NCI-H526 treated with DMSO at 0.1 percent for 48 hours (cell line): ENCODE results near the gene ATXN10.

Experiments
- DNase-seq: peaks from one replicate; lab custom pipeline; 2025; lab: John Stamatoyannopoulos, UW

Gene ATXN10

DNA sequence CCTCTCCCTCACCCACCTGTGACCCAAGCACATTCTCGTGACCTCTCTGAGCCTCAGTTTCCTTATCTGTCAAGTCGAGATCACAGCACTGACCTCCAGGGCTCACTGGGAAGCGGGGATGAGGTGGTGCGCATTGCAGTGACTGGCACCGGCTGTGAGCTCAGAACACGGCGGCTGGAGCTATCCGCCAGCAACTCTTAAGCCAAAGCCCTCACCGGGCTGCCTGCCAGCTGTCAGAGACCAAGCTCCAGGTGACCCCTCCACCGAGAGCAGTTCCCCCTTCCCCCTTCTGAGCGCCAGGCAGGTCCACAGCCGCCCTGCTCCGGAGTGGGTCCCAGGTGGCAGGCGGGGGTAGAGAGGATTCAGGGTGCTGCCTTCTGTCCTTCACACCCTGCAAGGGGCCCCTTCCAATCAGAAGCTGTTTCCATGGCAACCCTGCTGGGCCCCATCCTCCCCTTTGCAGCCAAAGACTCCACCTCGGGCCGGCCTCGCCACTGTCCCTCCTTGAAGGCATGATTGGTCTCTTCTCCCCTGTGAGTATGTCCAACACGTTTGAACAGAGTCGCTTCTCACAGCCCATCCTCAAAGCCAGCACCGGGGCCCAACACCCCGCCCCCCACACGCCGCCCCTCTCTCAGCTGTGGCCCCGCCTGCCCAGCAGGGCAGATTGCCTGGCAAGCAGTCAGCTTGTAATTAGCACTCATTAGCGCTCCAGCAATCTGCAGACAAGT, 206.6 kb downstream of the ATXN10 start:
- no peak for DNase-seq

DNA sequence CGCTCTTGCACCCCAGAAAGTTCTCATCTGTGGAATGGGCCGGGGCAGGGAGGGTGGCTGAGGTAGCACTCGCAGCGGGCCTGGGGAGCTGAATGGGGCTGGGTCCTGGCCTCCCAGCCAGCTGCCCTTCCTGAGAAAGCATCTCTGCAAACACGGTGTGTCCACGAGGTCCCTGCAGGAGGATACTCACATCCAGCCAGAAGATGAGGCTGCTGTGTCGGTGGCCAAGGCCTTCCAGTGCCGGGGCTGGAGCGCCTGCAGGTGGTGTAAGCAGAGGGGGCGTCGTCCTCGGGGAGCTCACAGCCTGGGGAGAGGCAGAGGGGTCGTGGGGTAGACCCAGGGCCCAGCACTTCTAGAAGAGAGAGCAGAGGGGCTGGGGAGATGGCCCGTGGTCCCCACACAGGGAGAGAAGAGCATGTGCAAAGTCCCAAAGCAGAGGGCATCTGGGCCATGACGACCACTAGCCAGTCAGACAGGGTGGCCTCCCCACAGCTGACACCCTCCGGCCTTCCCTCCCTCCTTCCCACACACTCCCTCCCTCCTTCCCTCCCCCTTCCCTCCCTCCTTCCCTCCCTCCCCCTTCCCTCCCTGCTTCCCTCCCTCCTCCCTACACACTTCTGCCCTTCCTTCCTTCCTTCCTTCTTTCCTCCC, 207.4 kb downstream of the ATXN10 start:
- no peak for DNase-seq

DNA sequence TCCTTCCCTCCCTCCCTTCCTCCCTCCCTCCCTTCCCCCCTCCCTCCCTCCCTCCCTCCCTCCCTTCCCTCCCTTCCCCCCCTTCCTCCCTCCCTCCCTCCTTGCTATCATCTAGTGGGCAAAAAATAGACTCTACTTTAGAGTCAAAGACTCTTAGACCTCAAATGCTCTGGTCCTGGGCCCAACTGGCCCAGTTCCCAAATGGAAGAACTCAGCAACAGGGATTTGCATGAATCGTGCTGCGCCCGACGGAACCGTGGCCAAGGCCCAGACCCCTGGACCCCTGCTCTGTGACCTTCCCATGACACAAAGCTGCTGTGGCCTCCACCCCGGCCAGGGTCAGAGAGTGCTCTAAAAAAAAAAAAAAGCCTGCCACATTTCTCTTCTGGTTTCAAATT, 207.9 kb downstream of the ATXN10 start:
- DNase-seq: no peak

- DNase-seq: no peak
These were observed 208.6 kb downstream of the ATXN10 start for GRCh38 chr22:45880091-45880715.

DNA sequence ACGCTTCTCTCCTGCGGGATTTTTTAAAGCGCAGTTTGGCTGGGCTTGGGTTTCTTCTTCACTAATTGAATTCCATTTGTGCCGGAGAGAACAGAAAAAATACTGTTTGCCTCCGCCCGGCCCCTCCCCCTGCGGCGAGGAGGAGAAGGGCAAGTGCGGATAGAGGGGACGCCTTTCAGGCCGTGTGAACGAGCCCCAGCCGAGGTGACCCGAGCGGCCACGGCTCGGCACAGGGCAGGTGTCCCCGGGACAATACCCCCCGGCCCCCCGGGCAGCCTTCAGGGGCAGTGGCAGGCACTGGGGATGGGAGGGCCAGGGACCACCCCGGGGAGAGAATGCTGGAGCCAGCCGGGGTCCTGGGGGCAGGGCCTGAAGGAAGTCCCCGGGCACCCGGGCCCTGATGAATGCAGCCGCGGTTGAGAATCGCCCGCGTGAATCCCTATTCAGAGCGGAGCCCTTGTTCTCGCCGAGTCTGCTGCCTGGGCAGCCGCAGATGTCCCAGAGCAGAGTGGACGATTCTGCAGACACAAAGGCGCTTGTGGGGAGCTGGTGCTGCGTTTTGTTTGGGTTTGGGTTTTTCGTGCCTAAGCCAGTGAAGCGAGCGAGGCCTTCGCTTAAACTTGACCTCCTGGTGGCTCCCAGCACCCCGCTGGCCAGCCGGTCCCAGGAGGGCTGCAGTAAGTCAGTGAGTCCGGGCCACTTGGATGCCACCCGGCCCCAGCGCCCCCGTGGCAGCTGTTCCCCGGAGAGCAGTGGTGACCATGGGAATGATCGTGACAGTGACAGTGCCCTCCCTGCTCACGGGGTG, 209.3 kb downstream of the ATXN10 start:
- no peak for DNase-seq

DNA sequence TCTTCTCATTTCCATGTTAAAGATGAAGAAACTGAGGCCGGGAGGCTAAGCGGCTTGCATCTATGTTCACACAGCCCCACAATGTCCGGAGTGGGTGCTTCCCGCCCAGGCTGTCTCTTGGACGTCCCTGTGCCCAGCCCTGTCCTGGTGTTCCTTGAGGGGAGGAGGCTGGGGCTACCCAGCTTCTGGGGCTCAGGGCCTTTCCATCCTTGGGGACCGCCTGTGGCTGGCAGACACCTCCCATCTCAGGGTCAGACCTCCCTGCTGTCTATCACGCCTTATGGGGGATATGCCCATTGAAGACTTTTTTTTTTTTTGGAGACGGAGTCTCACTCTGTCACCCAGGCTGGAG, 209.9 kb downstream of the ATXN10 start:
- no peak for DNase-seq

- DNase-seq: no peak
These were observed 211.5 kb downstream of the ATXN10 start for GRCh38 chr22:45882881-45883810.

- DNase-seq: no peak
These were observed 212.2 kb downstream of the ATXN10 start for GRCh38 chr22:45883811-45884170.

DNA sequence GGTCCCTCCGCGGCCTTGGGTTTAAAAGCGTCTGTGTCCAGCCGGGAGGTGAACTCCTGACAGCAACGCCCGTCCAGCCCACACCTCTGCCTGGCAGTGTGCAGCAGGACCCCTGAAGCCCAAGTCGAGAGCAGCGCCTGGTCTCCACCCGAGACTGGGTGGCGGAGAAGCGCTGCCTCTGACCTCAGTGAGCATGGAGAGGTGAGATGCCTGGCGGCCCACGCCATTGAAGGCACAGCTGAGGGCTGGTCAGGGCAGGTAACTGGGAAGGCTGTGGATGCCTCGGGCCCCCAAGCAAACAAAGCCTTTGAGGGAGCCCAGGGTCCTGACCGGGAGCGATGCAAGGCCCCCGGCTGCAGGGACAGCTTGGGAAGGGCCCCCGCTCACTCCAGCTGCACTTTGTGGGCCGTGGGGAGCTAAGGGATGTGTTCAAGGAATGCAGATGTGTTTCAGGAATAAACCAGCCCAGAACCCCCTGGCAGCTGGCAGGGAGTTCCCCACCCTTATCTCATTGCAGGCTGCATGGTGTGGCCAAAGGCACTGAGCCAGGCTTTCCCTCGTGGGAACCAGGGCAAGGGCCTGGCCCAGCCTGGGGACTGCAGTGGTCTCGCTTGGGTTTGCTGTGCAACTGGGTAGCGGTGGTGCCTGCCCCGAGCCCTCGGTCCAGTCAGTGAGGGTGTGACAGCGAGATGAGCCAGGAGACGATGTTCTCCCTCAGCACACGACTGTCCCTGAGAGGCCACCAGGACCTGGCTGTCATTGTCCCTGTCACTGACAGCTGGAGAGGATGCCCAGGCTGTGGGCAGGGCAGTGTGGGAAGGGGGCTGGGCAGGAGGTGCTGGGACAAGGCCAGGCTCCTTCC, 212.8 kb downstream of the ATXN10 start:
- DNase-seq: no peak

DNA sequence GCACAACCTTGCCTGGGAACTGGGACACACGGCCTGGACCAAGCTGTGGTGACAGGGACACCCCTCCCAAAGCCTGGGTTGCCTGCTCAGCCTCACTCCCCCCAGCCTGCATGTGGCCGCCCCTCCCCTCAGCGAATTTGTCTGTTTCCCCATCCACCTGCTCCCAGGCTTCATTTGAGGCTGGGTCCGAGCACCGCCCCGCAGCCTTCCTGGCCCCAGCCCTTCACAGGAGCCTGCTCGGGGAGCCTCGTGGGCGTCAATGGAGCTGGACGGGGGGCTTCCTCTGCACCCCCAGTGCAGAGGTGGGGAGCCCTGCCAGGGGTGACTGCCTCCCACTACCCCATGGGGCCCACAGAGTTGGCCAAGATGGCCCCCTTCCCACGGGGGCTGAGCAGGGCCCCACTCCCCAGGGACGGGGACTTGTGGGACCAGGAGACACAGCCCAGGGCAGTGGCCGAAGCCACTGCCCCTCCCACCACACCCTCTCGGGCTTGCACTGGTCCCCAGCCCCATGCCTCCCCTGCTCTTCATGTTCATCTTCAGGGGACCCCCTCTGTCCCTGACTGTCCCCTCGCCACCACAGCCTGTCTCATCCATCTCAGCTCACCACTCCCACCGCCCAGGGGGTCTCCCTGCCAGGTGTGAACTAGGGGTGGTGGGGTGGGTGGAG, 213.7 kb downstream of the ATXN10 start:
- DNase-seq: no peak

DNA sequence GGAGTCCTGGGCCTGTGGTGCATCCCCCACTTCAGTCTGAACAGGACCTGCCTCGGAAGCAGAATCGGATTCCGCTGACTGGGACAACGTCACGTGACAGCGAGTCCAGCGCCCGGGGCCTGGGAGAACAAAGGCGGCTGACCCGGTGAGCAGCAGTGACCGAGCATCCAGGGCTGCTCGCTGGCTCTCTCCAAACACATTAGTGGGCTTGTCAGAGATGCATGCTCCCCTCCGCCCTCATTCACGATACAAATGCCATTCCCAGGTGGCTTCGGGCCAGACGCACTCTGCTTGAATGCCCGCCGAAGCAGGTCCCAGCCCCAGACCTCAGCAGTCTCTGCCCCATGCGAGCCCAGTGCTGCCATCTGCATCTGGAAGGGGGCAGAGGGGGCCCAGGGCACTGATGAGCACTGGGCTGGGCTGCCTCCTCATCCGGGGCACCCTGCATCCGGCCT, 214.3 kb downstream of the ATXN10 start:
- DNase-seq: no peak

DNA sequence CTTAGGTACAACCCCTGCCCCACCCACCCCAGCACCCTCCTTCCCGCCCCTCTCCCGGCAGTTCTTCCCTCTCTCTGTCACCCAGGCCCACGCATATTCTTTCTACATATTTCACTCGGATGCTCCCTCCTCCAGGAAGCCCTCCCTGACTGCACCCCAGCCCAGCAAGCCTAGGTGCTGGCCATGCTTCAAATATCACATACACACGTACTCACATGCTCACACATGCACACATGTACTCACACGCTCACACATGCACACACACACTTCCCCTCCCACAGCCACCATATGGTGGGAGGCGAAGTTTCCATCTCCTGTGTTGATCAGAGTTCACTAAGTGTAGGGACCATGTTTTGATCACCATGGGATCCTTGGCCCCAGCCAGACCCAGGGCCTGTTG, 214.9 kb downstream of the ATXN10 start:
- no peak for DNase-seq

DNA sequence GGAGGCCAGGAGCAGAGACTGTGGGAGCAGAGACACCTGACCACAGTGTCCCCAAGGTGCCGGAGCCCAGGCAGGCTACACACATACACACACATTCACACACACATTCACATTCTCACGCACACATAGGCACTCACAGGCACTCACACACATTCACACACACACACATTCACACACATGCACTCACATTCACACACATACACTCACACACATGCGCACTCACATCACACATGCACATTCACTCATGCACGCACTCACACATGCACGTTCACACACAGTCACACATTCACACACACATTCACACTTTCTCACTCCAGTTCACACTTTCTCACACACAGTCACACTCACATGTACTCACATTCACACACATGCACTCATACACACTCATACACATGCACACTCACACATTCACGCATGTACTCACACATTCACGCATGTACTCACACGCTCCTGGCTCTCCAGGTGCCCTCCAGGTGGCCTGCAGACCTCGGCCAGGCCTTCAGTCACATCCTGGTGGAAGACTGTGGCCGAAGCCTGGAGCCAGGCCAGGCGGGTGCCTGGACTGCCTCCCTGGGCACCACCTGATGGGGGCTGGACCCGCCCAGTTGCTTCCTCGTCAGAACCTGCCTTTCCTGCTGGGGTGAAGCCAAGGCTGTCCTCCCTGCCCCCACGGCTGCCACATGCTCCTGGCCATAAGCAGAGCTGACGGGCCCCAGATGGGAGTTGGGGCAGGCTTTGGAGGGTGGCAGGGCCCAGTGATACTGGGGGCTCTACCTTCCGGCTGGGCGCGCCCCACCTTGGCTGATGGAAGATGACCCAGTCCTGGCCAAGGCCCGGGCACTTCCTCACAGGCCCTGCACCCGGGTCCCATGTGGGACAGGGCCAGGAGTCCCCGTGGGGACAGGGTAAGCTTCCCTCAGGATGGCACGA, 215.8 kb downstream of the ATXN10 start:
- no peak for DNase-seq

DNA sequence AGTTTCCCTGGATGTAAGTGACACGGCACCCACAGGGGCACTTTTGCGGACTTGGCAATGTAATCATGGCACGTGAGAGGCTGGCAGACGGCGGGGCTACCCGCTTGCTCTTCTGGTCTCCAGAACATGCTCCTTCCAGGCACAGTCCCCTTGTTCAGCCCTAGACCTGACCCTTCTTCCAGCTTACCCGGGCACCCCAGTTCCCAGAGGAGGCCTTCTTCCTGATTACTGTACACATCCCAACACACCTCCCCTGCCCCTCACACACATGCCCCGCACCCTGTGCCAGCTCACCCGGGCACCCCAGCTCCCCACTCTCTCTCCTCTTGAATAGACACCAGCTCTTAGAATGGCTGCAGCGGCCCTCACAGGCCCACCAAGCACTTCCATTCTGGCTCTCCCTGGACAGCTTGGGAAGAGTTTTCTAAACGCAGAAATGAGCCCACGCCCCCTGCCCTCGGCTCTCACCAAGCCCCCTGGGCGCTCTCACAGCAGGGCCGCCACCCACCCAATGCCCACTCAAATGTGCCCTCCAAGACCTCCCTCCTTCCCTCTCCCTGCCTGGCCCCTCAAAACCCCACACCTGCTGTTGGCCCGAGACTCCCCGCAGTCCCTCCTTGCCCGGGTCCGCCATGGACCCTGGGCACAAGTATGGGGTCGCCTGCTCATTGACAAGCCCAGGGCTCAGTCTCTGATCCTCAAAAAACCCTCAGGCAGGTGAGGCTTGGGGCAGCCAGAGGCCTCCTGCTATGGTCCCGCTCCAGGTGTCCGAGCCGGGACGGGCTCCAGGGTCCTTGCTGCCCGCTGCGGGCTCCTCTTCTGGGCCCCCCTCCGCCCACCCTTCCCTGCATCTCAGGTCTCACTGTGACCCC, 216.8 kb downstream of the ATXN10 start:
- no peak for DNase-seq

DNA sequence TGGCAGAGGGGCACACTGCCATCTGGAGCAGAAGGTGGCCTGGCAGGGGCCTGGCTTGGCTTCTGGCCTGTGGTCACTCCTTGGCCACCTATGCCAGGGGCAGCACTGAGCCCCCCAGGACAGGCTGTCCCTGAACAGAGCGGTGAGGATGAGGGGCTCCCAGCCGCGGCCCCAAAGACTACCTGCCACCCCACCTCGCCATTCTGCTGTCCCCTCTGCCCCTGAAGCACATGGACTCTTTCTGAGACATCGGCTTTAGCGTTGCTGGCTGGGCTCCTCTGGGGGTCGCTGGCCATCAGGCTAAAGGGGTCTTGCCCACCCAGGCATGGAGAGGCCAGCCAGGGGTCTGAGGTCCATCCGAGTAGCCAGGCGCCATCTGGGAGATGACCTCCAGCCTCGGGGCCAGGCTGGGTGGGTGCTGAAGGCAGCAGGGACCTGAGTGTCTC, 217.5 kb downstream of the ATXN10 start:
- no peak for DNase-seq

DNA sequence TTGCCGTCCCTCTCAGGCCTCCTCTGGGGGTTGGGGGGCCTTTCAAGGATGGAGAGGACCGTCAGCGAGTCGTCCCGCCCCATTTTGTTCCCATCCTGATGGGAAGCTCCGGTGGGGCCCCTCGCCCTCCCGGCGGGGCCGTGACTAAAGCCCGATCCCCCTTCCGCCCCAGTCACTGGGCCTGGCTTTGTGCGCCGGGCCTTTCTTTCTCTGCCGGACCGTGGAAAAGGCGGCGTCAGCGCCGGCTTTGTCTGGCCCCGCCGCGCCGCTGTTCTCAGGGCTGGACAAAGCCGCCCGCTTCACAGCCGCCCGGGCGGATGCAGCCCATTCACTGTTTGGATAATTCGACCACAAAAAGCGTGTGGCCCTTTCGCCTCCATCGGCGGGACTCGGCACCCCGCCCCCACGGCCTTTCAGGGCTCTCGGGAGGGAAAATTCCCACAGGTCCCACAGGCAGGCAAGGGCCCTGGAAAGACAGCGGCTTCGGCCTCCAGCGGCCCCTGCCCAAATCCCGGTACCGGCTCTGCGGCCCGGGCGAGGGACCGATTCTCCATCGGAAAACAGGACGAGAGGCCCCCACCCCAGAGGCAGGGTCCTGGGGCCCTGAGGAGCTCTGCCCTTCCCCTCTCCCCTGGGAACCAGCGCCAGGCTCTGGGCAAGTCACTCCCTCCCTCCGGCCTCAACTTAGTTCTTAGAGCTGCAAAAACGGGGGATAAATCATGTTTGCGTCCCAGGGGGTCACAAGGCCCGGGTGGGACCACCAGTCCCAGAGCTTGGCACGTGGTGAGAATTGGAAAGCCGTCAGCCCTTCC, 218.1 kb downstream of the ATXN10 start:
- no peak for DNase-seq

DNA sequence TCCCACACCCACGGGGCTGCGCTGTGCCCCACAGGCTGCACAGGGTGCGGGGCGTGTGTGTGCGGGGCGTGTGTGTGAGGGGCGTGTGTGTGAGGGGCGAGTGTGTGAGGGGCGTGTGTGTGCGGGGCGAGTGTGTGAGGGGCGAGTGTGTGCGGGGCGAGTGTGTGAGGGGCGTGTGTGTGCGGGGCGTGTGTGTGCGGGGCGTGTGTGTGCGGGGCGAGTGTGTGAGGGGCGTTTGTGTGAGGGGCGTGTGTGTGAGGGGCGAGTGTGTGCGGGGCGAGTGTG, 218.7 kb downstream of the ATXN10 start:
- DNase-seq: no peak
